ENCODE measurements around the gene COL9A1. TPM values are rescaled to one million over a fixed set of nuclear protein-coding genes. Genes with fewer than 3 reads are reported as not detected.

Gene COL9A1
- not detected in 2 replicates for total RNA-seq

GRCh38 chr6:70303034-70303525 lies at the start of gene COL9A1:
Gene COL9A1 (minus strand): TSS chr6:70303084. CDS start chr6:70302924, 160 bp downstream.

Other genes with a start within 250 kb of the COL9A1 start
- 30.0 and 36.5 TPM in 2 replicates for gene FAM135A, start 110.4 kb upstream of the COL9A1 start, total RNA-seq

Measured in airway epithelial cell (primary cell).